ENCODE results near the gene DNM3.

DNA sequence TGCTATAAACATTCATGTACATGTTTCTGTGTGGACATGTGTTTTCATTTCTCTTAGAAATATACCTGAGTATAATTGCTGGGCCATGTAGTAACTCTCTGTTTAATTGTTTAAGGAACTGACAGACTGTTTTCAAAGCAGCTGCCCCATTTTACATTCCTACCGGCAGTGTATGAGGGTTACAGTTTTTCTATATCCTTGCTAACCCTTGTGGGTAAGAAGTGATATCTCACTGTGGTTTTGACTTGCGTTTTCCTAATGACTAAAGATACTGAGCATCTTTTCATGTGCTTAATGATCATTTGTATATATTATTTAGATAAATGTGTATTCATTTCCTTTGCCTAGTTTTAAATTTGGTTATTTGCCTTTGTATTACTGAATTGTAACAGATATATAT lies 81.7 kb downstream of the DNM3 start:
- TF ChIP-seq, protein P1, sequence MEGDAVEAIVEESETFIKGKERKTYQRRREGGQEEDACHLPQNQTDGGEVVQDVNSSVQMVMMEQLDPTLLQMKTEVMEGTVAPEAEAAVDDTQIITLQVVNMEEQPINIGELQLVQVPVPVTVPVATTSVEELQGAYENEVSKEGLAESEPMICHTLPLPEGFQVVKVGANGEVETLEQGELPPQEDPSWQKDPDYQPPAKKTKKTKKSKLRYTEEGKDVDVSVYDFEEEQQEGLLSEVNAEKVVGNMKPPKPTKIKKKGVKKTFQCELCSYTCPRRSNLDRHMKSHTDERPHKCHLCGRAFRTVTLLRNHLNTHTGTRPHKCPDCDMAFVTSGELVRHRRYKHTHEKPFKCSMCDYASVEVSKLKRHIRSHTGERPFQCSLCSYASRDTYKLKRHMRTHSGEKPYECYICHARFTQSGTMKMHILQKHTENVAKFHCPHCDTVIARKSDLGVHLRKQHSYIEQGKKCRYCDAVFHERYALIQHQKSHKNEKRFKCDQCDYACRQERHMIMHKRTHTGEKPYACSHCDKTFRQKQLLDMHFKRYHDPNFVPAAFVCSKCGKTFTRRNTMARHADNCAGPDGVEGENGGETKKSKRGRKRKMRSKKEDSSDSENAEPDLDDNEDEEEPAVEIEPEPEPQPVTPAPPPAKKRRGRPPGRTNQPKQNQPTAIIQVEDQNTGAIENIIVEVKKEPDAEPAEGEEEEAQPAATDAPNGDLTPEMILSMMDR (IDR thresholded peaks at IDR 0.05; ENCODE audit: low read depth, low read length, poor library complexity, severe bottlenecking), result no peak
- no peak for TF ChIP-seq EZH2phosphoT487 (IDR thresholded peaks at IDR 0.05; ENCODE audit: borderline replicate concordance, low read length)

All from DOHH2 (cell line).